HCT116 (cell line): ENCODE results near the gene LPAR3. TPM values are rescaled to one million over a fixed set of nuclear protein-coding genes. Genes with fewer than 3 reads are reported as not detected.

Experiments
- ATAC-seq: fragments of 200-7000 bp; cut with Tn5 transposase; 2 replicates; pipeline ENCODE4 v1.9.1; 2020; ENCODE audit warnings: mild to moderate bottlenecking, moderate library complexity
- BruUV-seq: library from RNA; stranded (reverse); fragments of 400-500 nt; replicated peaks from 2 replicates; lab custom pipeline; 2021; lab: Mats Ljungman, UMichigan
- CTCF ChIA-PET: fragments of 300-600 bp; sonication (Branson Sonifier 250); formaldehyde crosslinking; loops from one replicate; lab custom pipeline; 2021; ENCODE audit warnings: antibody characterized with exemption; lab: Charles Lee
- POLR2A ChIA-PET: fragments of 300-600, 350-600 bp; sonication (Branson Sonifier 250); formaldehyde crosslinking; loops from one replicate; lab custom pipeline; 2021; ENCODE audit warnings: antibody characterized with exemption; lab: Charles Lee
- RAD21 ChIA-PET, 2 experiments: fragments of 300-600 bp; sonication (Branson Sonifier 250); formaldehyde crosslinking; loops; one replicate each; lab custom pipeline; 2023; ENCODE audit warnings: low total read pairs in 2 of 2; ENCODE audit not compliant: uncharacterized antibody in 2 of 2, unreplicated experiment in 2 of 2, low non-redundant PET in 1 of 2; lab: Charles Lee
- DNase-seq: peaks from one replicate; pipeline ENCODE4 v3.0.0-alpha.2; 2010; ENCODE audit warnings: low read depth, low spot score
- H2AFZ ChIP-seq: fragments of 200-600 bp; shearing (Covaris generic), sonication (generic); 2 replicates; pipeline ENCODE4 v1.6.1; 2017; ENCODE audit warnings: low read depth, mixed run types, mixed read lengths, antibody characterized with exemption, low read length; ENCODE audit not compliant: poor library complexity, severe bottlenecking
- H3K27ac ChIP-seq: 2 replicates; pipeline ENCODE4 v1.5.1; 2012; ENCODE audit warnings: low read depth, low read length
- H3K27me3 ChIP-seq: fragments of 200-600 bp; sonication (generic); 2 replicates; pipeline ENCODE4 v1.6.1; 2016; ENCODE audit warnings: mixed run types, low read length, mixed read lengths; ENCODE audit not compliant: insufficient read depth
- H3K36me3 ChIP-seq, 2 experiments: fragments of 200-500 bp in 1 of 2; fragments of 200-600 bp in 1 of 2; sonication (Bioruptor generic) in 1 of 2; sonication (generic) in 1 of 2; 2 replicates each; pipeline versions ENCODE4 v1.5.1 to v1.6.1; 2014 to 2016; ENCODE audit warnings: low read length in 2 of 2, inconsistent platforms in 1 of 2, mixed read lengths in 1 of 2, mixed run types in 1 of 2; ENCODE audit not compliant: insufficient read depth in 2 of 2, control insufficient read depth in 1 of 2
- H3K4me1 ChIP-seq, 2 experiments: fragments of 200-600 bp in 1 of 2; sonication (generic) in 1 of 2; 2 replicates each; pipeline versions ENCODE4 v1.5.1 to v1.6.1; 2012 to 2017; ENCODE audit warnings: low read length in 2 of 2, inconsistent platforms in 1 of 2, mild to moderate bottlenecking in 1 of 2, mixed read lengths in 1 of 2, mixed run types in 1 of 2, moderate library complexity in 1 of 2; ENCODE audit not compliant: insufficient read depth in 2 of 2, control insufficient read depth in 1 of 2
- H3K4me2 ChIP-seq: fragments of 200-600 bp; sonication (generic); 2 replicates; pipeline ENCODE4 v1.6.1; 2017; ENCODE audit warnings: mixed run types, low read length, mixed read lengths
- H3K4me3 ChIP-seq, 2 experiments: fragments of 200-600 bp in 1 of 2; sonication (generic) in 1 of 2; replicated peaks in 1 of 2; 2 replicates each; pipeline ENCODE4 v1.5.1; 2011 to 2016; ENCODE audit warnings: low read length in 2 of 2, control low read depth in 1 of 2, low read depth in 1 of 2, mild to moderate bottlenecking in 1 of 2, mixed read lengths in 1 of 2, mixed run types in 1 of 2
- H3K79me2 ChIP-seq: fragments of 200-600 bp; sonication (generic); 2 replicates; pipeline ENCODE4 v1.6.1; 2017; ENCODE audit warnings: mild to moderate bottlenecking, mixed run types, low read length, moderate library complexity, mixed read lengths; ENCODE audit not compliant: insufficient read depth
- H3K9ac ChIP-seq: fragments of 200-600 bp; sonication (generic); 2 replicates; pipeline ENCODE4 v1.6.1; 2016; ENCODE audit warnings: low read length, mixed read lengths
- H3K9me2 ChIP-seq: fragments of 200-600 bp; sonication (generic), shearing (Covaris generic); 2 replicates; pipeline ENCODE4 v1.6.1; 2017; ENCODE audit warnings: mixed run types, mild to moderate bottlenecking, moderate library complexity; ENCODE audit not compliant: insufficient read depth
- H3K9me3 ChIP-seq, 2 experiments: fragments of 200-500 bp in 1 of 2; fragments of 200-600 bp in 1 of 2; sonication (Bioruptor generic) in 1 of 2; sonication (generic) in 1 of 2; 2 replicates each; pipeline ENCODE4 v1.6.1; 2014 to 2017; ENCODE audit warnings: low read length in 2 of 2, mixed read lengths in 2 of 2, inconsistent platforms in 1 of 2, low read depth in 1 of 2, mild to moderate bottlenecking in 1 of 2, mixed run types in 1 of 2, moderate library complexity in 1 of 2; ENCODE audit not compliant: control insufficient read depth in 1 of 2, insufficient read depth in 1 of 2
- H4K20me1 ChIP-seq: fragments of 200-600 bp; sonication (generic), shearing (Covaris generic); 2 replicates; pipeline ENCODE4 v1.6.1; 2017; ENCODE audit warnings: mixed run types, mild to moderate bottlenecking, moderate library complexity; ENCODE audit not compliant: insufficient read depth
- CBX3 ChIP-seq: IDR thresholded peaks from 2 replicates; pipeline ENCODE4 v1.6.1; 2012; ENCODE audit warnings: low read depth
- CEBPB ChIP-seq: IDR thresholded peaks from 2 replicates; pipeline ENCODE4 v1.6.1; 2012; ENCODE audit warnings: low read depth
- FOSL1 ChIP-seq: IDR thresholded peaks from 2 replicates; pipeline ENCODE4 v1.6.1; 2012; ENCODE audit warnings: low read depth
- MAX ChIP-seq: IDR thresholded peaks from 2 replicates; pipeline ENCODE4 v1.6.1; 2012
- RAD21 ChIP-seq: IDR thresholded peaks from 2 replicates; pipeline ENCODE4 v1.6.1; 2012; ENCODE audit warnings: low read depth, mild to moderate bottlenecking
- REST ChIP-seq: IDR thresholded peaks from 2 replicates; pipeline ENCODE4 v1.6.1; 2012; ENCODE audit warnings: low read depth
- SIN3A ChIP-seq: IDR thresholded peaks from 2 replicates; pipeline ENCODE4 v1.6.1; 2012; ENCODE audit warnings: low read depth
- SP1 ChIP-seq: IDR thresholded peaks from 2 replicates; pipeline ENCODE4 v1.6.1; 2012; ENCODE audit warnings: low read depth
- intact Hi-C: fragments of 100-400 bp; cut with micrococcal nuclease; formaldehyde crosslinking; loops from 2 replicates; pipeline ENCODE4 v1.10.0; 2022
- total RNA-seq: library from RNA; stranded (reverse); gene quantifications from one replicate; pipeline ENCODE4 v1.2.1, GENCODE V29; 2021; ENCODE audit not compliant: unreplicated experiment

The LPAR3 gene
- total RNA-seq, 1 experiment from 2014 or later, result 27.2 TPM

- no peaks in the 10 kb centered on the region for H3K27me3 ChIP-seq
- no peak for ATAC-seq
- H3K9ac ChIP-seq, result no peak overlapping the region
- CTCF ChIA-PET, result interaction anchor here (0.7 kb wide), 1 partner anchor 16 kb away, joined by 3 read pairs; no protein-coding TSS in a partner anchor
- intact Hi-C loops, result no loop called here
- H3K27ac ChIP-seq, result no peak overlapping the region
- DNase-seq, result no peak
- H3K4me2 ChIP-seq, result no peak overlapping the region
- RAD21 ChIA-PET, result no interaction called here
- no TSS peak for BruUV-seq
- no peaks in the 10 kb centered on the region for H3K79me2 ChIP-seq
- TF ChIP-seq SIN3A, result no peak
- TF ChIP-seq CBX3, result no peak
- TF ChIP-seq RAD21, result no peak
- no peak for TF ChIP-seq FOSL1
- no peak for TF ChIP-seq SP1
- no peak for TF ChIP-seq MAX
- TF ChIP-seq CEBPB, result no peak
- TF ChIP-seq REST, result no peak
- POLR2A ChIA-PET, result no interaction called here
- no peaks in the 10 kb centered on the region for H4K20me1 ChIP-seq
- no peak overlapping the region for H3K4me3 ChIP-seq
- H3K36me3 ChIP-seq, result no peaks in the 10 kb centered on the region
- H3K9me2 ChIP-seq, result no peaks in the 10 kb centered on the region
- H3K9me3 ChIP-seq, result no peaks in the 10 kb centered on the region
- H2AFZ ChIP-seq, result no peak overlapping the region
- no peaks in the 10 kb centered on the region for H3K4me1 ChIP-seq
Observed at GRCh38 chr1:84928979-84929378, 36.0 kb upstream of the LPAR3 start.
